Activated CD4-positive, alpha-beta T cell treated with anti-CD3 and anti-CD28 coated beads, Interleukin-2, amount 10 ng/mL, durations not matched to agents 7 days and 5 days (primary cell): ENCODE measurements around the gene KLF7. TPM values are rescaled to one million over a fixed set of nuclear protein-coding genes. Genes with fewer than 3 reads are reported as not detected.

Source experiments
- CTCF ChIA-PET: fragments of 350-600 bp; sonication (Branson Sonifier 250); formaldehyde crosslinking; loops from one replicate; lab custom pipeline; 2021; ENCODE audit warnings: antibody characterized with exemption; lab: Charles Lee
- POLR2A ChIA-PET: fragments of 350-600 bp; sonication (Branson Sonifier 250); formaldehyde crosslinking; loops from one replicate; lab custom pipeline; 2021; ENCODE audit warnings: antibody characterized with exemption; lab: Charles Lee
- DNase-seq: peaks from one replicate; pipeline ENCODE4 v3.0.0-alpha.2; 2020
- H3K27ac Mint-ChIP-seq: one replicate; pipeline ENCODE4 v1.8.0; 2021; ENCODE audit warnings: mild to moderate bottlenecking, moderate library complexity, mixed read lengths
- H3K27me3 Mint-ChIP-seq: one replicate; pipeline ENCODE4 v1.8.0; 2021; ENCODE audit warnings: mixed read lengths
- H3K36me3 Mint-ChIP-seq: one replicate; pipeline ENCODE4 v1.8.0; 2021; ENCODE audit warnings: low read depth, mixed read lengths
- H3K4me1 Mint-ChIP-seq: one replicate; pipeline ENCODE4 v1.8.0; 2021; ENCODE audit warnings: mixed read lengths
- H3K4me3 Mint-ChIP-seq: one replicate; pipeline ENCODE4 v1.8.0; 2021; ENCODE audit warnings: mild to moderate bottlenecking, moderate library complexity, mixed read lengths
- H3K9me3 Mint-ChIP-seq: one replicate; pipeline ENCODE4 v1.8.0; 2021; ENCODE audit warnings: mixed read lengths
- total RNA-seq, 2 experiments: library from RNA; stranded (reverse); gene quantifications; one replicate each; pipeline ENCODE4 v1.2.3, GENCODE V29; 2021

Gene KLF7
- total RNA-seq, 2 experiments from 2014 or later = 35.3 to 38.2 TPM

- H3K4me1 Mint-ChIP-seq = peaks cover 47% of the 10 kb centered on the region
- H3K4me3 Mint-ChIP-seq = no peak overlapping the region
- ChIA-PET POLR2A (no interaction called here), CTCF (no interaction called here)
- peaks cover 66% of the 10 kb centered on the region for H3K36me3 Mint-ChIP-seq
- H3K27ac Mint-ChIP-seq = no peak overlapping the region
- H3K27me3 Mint-ChIP-seq = no peaks in the 10 kb centered on the region
- peaks cover 19% of the 10 kb centered on the region for H3K9me3 Mint-ChIP-seq
- no peak for DNase-seq
Observed at GRCh38 chr2:207129821-207130220, 35.9 kb downstream of the KLF7 start.

GRCh38 chr2:207128867-207129266 lies 36.9 kb downstream of the KLF7 start:
- DNase-seq = no peak
- peaks cover 19% of the 10 kb centered on the region for H3K9me3 Mint-ChIP-seq
- H3K27ac Mint-ChIP-seq = no peak overlapping the region
- H3K36me3 Mint-ChIP-seq = peaks cover 70% of the 10 kb centered on the region
- H3K27me3 Mint-ChIP-seq = no peaks in the 10 kb centered on the region
- ChIA-PET POLR2A (no interaction called here), CTCF (no interaction called here)
- peaks cover 50% of the 10 kb centered on the region for H3K4me1 Mint-ChIP-seq
- no peak overlapping the region for H3K4me3 Mint-ChIP-seq

- POLR2A ChIA-PET = no interaction called here
- CTCF ChIA-PET = interaction anchor here (1.4 kb wide), 1 partner anchor 17 kb away, joined by 3 read pairs; no protein-coding TSS in a partner anchor
- Mint-ChIP-seq H3K4me3 (no peak overlapping the region), H3K4me1 (peaks cover 51% of the 10 kb centered on the region), H3K27ac (no peak overlapping the region), H3K36me3 (peaks cover 75% of the 10 kb centered on the region), H3K9me3 (peaks cover 16% of the 10 kb centered on the region), H3K27me3 (no peaks in the 10 kb centered on the region)
- no peak for DNase-seq
Observed at GRCh38 chr2:207126724-207127308, 38.9 kb downstream of the KLF7 start.

- H3K36me3 Mint-ChIP-seq = peaks cover 77% of the 10 kb centered on the region
- POLR2A ChIA-PET = interaction anchor here (0.6 kb wide), 1 partner anchor 54 kb away, joined by 3 read pairs; no protein-coding TSS in a partner anchor
- no peaks in the 10 kb centered on the region for H3K27me3 Mint-ChIP-seq
- DNase-seq = no peak
- H3K4me3 Mint-ChIP-seq = no peak overlapping the region
- H3K27ac Mint-ChIP-seq = no peak overlapping the region
- CTCF ChIA-PET = interaction anchor here (1.2 to 1.3 kb wide), 2 partner anchors 32 to 323 kb away, joined by 3 read pairs; no protein-coding TSS in a partner anchor
- H3K9me3 Mint-ChIP-seq = peaks cover 7% of the 10 kb centered on the region
- H3K4me1 Mint-ChIP-seq = peaks cover 37% of the 10 kb centered on the region
Observed at GRCh38 chr2:207123776-207124391, 41.9 kb downstream of the KLF7 start.

GRCh38 chr2:207123335-207123744 lies 42.4 kb downstream of the KLF7 start:
- Mint-ChIP-seq H3K9me3 (peaks cover 3% of the 10 kb centered on the region), H3K4me1 (peaks cover 37% of the 10 kb centered on the region), H3K4me3 (no peak overlapping the region), H3K36me3 (peaks cover 76% of the 10 kb centered on the region), H3K27me3 (no peaks in the 10 kb centered on the region), H3K27ac (no peak overlapping the region)
- DNase-seq = no peak
- POLR2A ChIA-PET = interaction anchor here (0.6 kb wide), 1 partner anchor 54 kb away, joined by 3 read pairs; no protein-coding TSS in a partner anchor
- CTCF ChIA-PET = interaction anchor here (1.1 to 1.3 kb wide), 3 partner anchors 9 to 323 kb away, joined by 3 to 6 read pairs (median 3); no protein-coding TSS in a partner anchor

GRCh38 chr2:207122651-207123334 lies 43.0 kb downstream of the KLF7 start:
- Mint-ChIP-seq H3K4me1 (peaks cover 37% of the 10 kb centered on the region), H3K4me3 (no peak overlapping the region), H3K27me3 (no peaks in the 10 kb centered on the region), H3K36me3 (peaks cover 74% of the 10 kb centered on the region), H3K9me3 (peaks cover 3% of the 10 kb centered on the region), H3K27ac (no peak overlapping the region)
- CTCF ChIA-PET = interaction anchor here (0.5 to 1.3 kb wide), 4 partner anchors 9 to 515 kb away, joined by 3 to 6 read pairs (median 3); no protein-coding TSS in a partner anchor
- no peak for DNase-seq
- POLR2A ChIA-PET = no interaction called here

GRCh38 chr2:207121784-207122183 lies 44.0 kb downstream of the KLF7 start:
- DNase-seq = no peak
- ChIA-PET CTCF (no interaction called here), POLR2A (no interaction called here)
- Mint-ChIP-seq H3K4me3 (no peak overlapping the region), H3K27me3 (no peaks in the 10 kb centered on the region), H3K4me1 (peaks cover 33% of the 10 kb centered on the region), H3K27ac (no peak overlapping the region), H3K36me3 (peaks cover 67% of the 10 kb centered on the region), H3K9me3 (no peaks in the 10 kb centered on the region)

- Mint-ChIP-seq H3K27ac (no peak overlapping the region), H3K4me1 (peaks cover 20% of the 10 kb centered on the region), H3K27me3 (no peaks in the 10 kb centered on the region), H3K36me3 (peaks cover 53% of the 10 kb centered on the region), H3K4me3 (no peak overlapping the region), H3K9me3 (no peaks in the 10 kb centered on the region)
- POLR2A ChIA-PET = no interaction called here
- CTCF ChIA-PET = interaction anchor here (1.5 kb wide), 1 partner anchor 115 kb away, joined by 3 read pairs; no protein-coding TSS in a partner anchor
- DNase-seq = no peak
Observed at GRCh38 chr2:207119048-207119447, 46.7 kb downstream of the KLF7 start.

- Mint-ChIP-seq H3K4me1 (peaks cover 8% of the 10 kb centered on the region), H3K27ac (no peak overlapping the region), H3K27me3 (no peaks in the 10 kb centered on the region), H3K9me3 (no peaks in the 10 kb centered on the region), H3K4me3 (no peak overlapping the region), H3K36me3 (peaks cover 47% of the 10 kb centered on the region)
- no peak for DNase-seq
- CTCF ChIA-PET = no interaction called here
- POLR2A ChIA-PET = no interaction called here
Observed at GRCh38 chr2:207117668-207118067, 48.1 kb downstream of the KLF7 start.

- Mint-ChIP-seq H3K36me3 (peaks cover 41% of the 10 kb centered on the region), H3K4me3 (no peak overlapping the region), H3K9me3 (no peaks in the 10 kb centered on the region), H3K27ac (no peak overlapping the region), H3K27me3 (no peaks in the 10 kb centered on the region), H3K4me1 (peaks cover 15% of the 10 kb centered on the region)
- CTCF ChIA-PET = interaction anchor here (0.6 to 1.6 kb wide), 4 partner anchors 10 to 270 kb away, joined by 3 to 4 read pairs (median 3); no protein-coding TSS in a partner anchor
- DNase-seq = no peak
- POLR2A ChIA-PET = no interaction called here
Observed at GRCh38 chr2:207115715-207116364, 49.9 kb downstream of the KLF7 start.

- H3K9me3 Mint-ChIP-seq = no peaks in the 10 kb centered on the region
- peaks cover 36% of the 10 kb centered on the region for H3K36me3 Mint-ChIP-seq
- DNase-seq = no peak
- H3K27me3 Mint-ChIP-seq = no peaks in the 10 kb centered on the region
- ChIA-PET CTCF (interaction anchor here (1.0 kb wide), 1 partner anchor 34 kb away, joined by 3 read pairs; no protein-coding TSS in a partner anchor), POLR2A (no interaction called here)
- H3K4me1 Mint-ChIP-seq = peaks cover 21% of the 10 kb centered on the region
- no peak overlapping the region for H3K4me3 Mint-ChIP-seq
- no peak overlapping the region for H3K27ac Mint-ChIP-seq
Observed at GRCh38 chr2:207113414-207113813, 52.3 kb downstream of the KLF7 start.

GRCh38 chr2:207112785-207113184 lies 53.0 kb downstream of the KLF7 start:
- POLR2A ChIA-PET = no interaction called here
- no peak overlapping the region for H3K4me3 Mint-ChIP-seq
- DNase-seq = no peak

More at GRCh38 chr2:207112785-207113184, 53.0 kb downstream of the KLF7 start:
- CTCF ChIA-PET = interaction anchor here (1.0 kb wide), 1 partner anchor 34 kb away, joined by 3 read pairs; no protein-coding TSS in a partner anchor
- Mint-ChIP-seq H3K9me3 (no peaks in the 10 kb centered on the region), H3K27ac (no peak overlapping the region), H3K4me1 (peaks cover 25% of the 10 kb centered on the region), H3K36me3 (peaks cover 41% of the 10 kb centered on the region), H3K27me3 (no peaks in the 10 kb centered on the region)
